ENCODE results near the gene WWOX.

GRCh38 chr16:78976212-78976611 lies 876.8 kb downstream of the WWOX start:
- TF ChIP-seq CTCF (optimal IDR thresholded peaks at IDR 0.05 in 1 of 3, IDR thresholded peaks at IDR 0.05 in 1 of 3, conservative IDR thresholded peaks at IDR 0.05 in 1 of 3; ENCODE audit: extremely low read depth in 1 of 3, insufficient read depth in 2 of 3, low read length in 3 of 3) (no peak), EZH2 (IDR thresholded peaks at IDR 0.05; ENCODE audit: low read length) (no peak)

All from keratinocyte (primary cell).